ENCODE data around the gene PROM2.

Gene PROM2

GRCh38 chr2:95310216-95310615, 36.0 kb downstream of the PROM2 start:
- DNase-seq = no peak

GRCh38 chr2:95310651-95311050, 36.4 kb downstream of the PROM2 start:
- no peak for DNase-seq

- no peak for DNase-seq
Observed at GRCh38 chr2:95311815-95312542, 37.7 kb downstream of the PROM2 start.

- no peak for DNase-seq
Observed at GRCh38 chr2:95312543-95313201, 38.4 kb downstream of the PROM2 start.

GRCh38 chr2:95313296-95314131, 39.3 kb downstream of the PROM2 start:
- no peak for DNase-seq

- no peak for DNase-seq
Observed at GRCh38 chr2:95314598-95314963, 40.3 kb downstream of the PROM2 start.

GRCh38 chr2:95314964-95315611, 40.8 kb downstream of the PROM2 start:
- DNase-seq = no peak

GRCh38 chr2:95315801-95316411, 41.7 kb downstream of the PROM2 start:
- DNase-seq = no peak

GRCh38 chr2:95316466-95317122, 42.3 kb downstream of the PROM2 start:
- no peak for DNase-seq

GRCh38 chr2:95317123-95317500, 42.9 kb downstream of the PROM2 start:
- no peak for DNase-seq

- DNase-seq = no peak
Observed at GRCh38 chr2:95317665-95318425, 43.6 kb downstream of the PROM2 start.

- no peak for DNase-seq
Observed at GRCh38 chr2:95318431-95319220, 44.4 kb downstream of the PROM2 start.

- DNase-seq = no peak
Observed at GRCh38 chr2:95319481-95320343, 45.5 kb downstream of the PROM2 start.

- DNase-seq = no peak
Observed at GRCh38 chr2:95320344-95320712, 46.1 kb downstream of the PROM2 start.

GRCh38 chr2:95320986-95321767, 46.9 kb downstream of the PROM2 start:
- DNase-seq = no peak

- no peak for DNase-seq
Observed at GRCh38 chr2:95323347-95324155, 49.3 kb downstream of the PROM2 start.

GRCh38 chr2:95325026-95325425, 50.8 kb downstream of the PROM2 start:
- DNase-seq = no peak

Data from stimulated activated CD4-positive, alpha-beta T cell treated with anti-CD3 and anti-CD28 coated beads, Interleukin-1b, Interleukin-23, amount 100 ng/mL, for 48 hours (primary cell).